GM10266 (cell line): Measurements from ENCODE around the gene TEX12.

Experiments
- DNase-seq: peaks from one replicate; pipeline ENCODE4 v3.0.0; 2012; ENCODE audit errors: extremely low spot score
- TF ChIP-seq, protein P1 (sequence below): IDR thresholded peaks from 2 replicates; pipeline ENCODE4 v1.5.1; 2012; ENCODE audit warnings: mild to moderate bottlenecking, low read depth; ENCODE audit not compliant: control insufficient read depth, insufficient read depth; ENCODE audit errors: missing control alignments

Gene TEX12

DNA sequence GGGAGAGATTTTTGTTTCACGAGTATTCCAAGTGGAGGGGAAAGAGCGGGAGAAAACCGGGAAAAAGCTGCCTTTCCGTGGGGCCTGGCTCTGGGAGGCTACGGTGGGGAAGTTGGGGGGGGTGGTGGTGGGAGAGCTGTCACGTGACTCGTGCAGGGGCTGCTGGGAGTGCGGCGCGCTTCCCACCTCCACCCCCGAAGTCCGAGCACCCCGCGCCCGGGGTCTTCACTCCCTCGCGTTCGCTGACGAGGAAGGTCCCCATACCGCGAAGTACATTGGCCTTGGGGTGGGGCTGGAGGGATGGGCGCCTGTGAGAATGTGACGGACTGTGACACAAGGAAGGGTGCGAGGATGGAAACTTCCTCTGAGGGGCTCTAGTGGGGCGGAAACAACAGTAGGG, at the start of gene TEX12:
Gene TEX12 (plus strand): TSS at position 228 of the 400 bp plus-strand sequence. CDS start 1,897 bp downstream, outside the sequence.
- TF ChIP-seq, protein P1, sequence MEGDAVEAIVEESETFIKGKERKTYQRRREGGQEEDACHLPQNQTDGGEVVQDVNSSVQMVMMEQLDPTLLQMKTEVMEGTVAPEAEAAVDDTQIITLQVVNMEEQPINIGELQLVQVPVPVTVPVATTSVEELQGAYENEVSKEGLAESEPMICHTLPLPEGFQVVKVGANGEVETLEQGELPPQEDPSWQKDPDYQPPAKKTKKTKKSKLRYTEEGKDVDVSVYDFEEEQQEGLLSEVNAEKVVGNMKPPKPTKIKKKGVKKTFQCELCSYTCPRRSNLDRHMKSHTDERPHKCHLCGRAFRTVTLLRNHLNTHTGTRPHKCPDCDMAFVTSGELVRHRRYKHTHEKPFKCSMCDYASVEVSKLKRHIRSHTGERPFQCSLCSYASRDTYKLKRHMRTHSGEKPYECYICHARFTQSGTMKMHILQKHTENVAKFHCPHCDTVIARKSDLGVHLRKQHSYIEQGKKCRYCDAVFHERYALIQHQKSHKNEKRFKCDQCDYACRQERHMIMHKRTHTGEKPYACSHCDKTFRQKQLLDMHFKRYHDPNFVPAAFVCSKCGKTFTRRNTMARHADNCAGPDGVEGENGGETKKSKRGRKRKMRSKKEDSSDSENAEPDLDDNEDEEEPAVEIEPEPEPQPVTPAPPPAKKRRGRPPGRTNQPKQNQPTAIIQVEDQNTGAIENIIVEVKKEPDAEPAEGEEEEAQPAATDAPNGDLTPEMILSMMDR = no peak
- DNase-seq = no peak

DNA sequence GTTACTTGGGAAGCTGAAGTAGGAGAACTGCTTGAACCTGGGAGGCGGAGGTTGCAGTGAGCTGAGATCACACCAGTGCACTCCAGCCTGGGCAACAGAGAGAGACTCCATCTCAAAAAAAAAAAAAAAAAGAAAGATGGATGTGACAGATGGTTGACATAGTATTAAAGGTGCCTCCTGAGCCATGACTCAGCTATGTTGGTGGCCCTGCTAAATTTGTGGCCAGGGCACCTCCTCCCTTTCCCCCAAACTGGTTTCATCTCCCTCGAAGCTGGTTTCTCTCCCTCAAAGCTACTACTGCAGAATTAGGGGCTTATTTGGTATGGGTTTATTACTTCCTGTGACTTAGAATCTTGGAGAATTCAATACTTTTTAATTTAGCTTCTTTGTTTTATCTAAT, 49.0 kb upstream of the TEX12 start:
- DNase-seq = no peak
- TF ChIP-seq, protein P1 = no peak

DNA sequence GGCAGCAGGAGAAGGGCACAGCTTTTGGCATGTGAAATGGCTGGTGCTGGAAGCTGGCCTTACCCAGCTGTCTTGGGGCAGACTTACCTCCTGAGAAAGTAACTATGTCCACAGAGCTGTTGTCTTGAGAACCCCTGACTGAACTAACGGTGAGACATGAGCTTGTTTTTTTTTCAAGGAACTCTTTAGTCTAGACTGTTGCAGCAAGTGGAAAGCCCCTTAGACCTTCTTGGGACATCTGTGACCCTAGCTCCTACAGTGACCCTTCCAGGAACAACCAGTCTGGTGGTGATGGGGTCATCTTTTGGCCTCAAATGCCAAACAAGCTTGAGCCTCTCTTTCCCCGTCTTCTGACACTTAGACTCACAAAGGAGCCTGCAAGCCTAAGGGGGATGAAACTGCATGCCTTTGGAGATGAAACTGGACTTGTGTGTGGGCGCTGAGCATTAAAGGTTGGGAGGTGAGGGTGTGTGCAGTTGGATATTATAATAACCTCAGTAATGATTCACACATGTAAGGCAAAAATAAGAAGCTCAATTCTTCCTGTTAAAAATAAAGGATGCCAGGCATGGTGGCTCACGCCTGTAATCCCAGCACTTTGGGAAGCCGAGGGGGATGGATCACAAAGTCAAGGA, 45.1 kb upstream of the TEX12 start:
- DNase-seq = no peak
- TF ChIP-seq, protein P1 = no peak

DNA sequence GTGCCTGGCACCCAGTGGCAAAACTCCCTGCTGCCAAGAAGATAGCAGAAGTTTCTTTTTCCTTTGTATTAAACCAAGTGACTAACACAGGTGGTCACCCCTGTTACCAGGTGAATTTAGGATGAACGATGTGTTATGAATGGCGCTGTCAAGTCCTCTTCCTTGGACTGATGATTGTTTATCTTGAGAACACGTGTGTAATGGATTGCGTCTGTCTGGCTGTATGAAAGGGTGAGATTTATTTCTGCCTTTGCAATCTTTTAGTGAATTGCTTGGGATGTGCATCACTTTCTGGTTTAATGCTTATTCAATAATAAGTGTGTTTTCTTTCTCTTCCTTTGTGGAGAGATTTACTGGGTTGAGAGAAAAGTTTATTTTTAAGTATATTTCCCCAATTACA, 44.0 kb upstream of the TEX12 start:
- no peak for DNase-seq
- TF ChIP-seq, protein P1 = no peak

DNA sequence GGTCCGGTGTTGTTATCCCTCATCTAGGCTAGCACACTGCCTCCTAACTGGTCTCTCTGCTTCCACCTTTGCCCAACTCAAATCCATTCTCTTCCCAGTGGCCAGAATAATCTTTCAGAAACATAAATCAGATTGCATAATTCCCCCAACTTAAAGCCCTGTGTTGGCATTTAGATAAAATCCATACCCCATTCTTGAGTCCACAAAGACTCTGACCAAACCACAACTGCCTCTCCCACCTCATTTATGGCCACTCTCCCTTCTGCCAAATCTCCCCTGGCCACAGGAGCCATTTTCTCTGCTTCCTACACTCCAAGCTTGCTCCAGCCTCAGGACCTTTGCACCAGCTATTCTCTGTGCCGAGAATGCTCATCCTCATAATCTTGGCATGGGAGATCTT, 40.1 kb upstream of the TEX12 start:
- TF ChIP-seq, protein P1 = no peak
- DNase-seq = no peak

DNA sequence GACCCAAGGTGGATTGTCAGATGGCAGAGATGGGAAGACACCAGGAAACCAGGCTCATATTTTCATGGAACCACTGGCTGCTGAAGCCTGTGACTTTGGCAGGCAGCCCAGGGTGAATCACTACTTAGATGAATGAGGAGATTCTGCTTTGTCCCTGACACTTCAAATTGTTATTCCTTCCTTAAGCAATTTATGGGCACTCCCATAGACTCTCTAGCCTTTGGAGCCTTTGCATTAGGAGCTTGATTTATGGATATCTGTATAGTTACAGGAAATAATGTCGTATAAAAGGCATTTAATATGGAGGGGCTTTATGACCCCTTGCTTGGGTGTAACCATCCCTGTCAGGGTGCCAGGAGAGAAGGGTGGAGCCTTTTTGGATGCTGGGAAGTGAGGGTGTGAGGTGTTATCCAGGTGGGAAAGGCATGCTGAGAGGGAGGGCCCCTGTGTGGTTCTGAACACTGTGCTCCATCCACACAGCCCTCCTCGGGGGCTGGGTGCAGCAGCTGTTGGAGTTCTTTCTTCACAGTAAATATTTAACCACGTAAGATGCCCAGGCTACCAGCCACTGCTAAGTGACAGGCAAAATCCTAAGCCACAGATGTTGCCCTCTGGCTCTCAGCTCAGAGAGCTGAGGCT, 38.6 kb upstream of the TEX12 start:
- TF ChIP-seq, protein P1 = no peak
- no peak for DNase-seq

- DNase-seq = no peak
- TF ChIP-seq, protein P1 = no peak
Observed at GRCh38 chr11:112129656-112130055, 37.5 kb upstream of the TEX12 start.
